Glutamatergic neuron (in vitro differentiated cells): ENCODE data around the gene INAFM2. TPM values are rescaled to one million over a fixed set of nuclear protein-coding genes. Genes with fewer than 3 reads are reported as not detected.

ENCODE experiments used
- DNase-seq: peaks from one replicate; pipeline ENCODE4 v3.0.0; 2022
- H3K27ac Mint-ChIP-seq: one replicate; pipeline ENCODE4 v1.8.0; 2020; ENCODE audit warnings: mild to moderate bottlenecking, mixed read lengths, inconsistent platforms; ENCODE audit not compliant: unreplicated experiment
- H3K27me3 Mint-ChIP-seq: one replicate; pipeline ENCODE4 v1.8.0; 2020; ENCODE audit warnings: mild to moderate bottlenecking, moderate library complexity, mixed read lengths, inconsistent platforms; ENCODE audit not compliant: unreplicated experiment
- H3K36me3 Mint-ChIP-seq: one replicate; pipeline ENCODE4 v1.8.0; 2020; ENCODE audit warnings: mild to moderate bottlenecking, mixed read lengths, inconsistent platforms; ENCODE audit not compliant: unreplicated experiment
- H3K4me1 Mint-ChIP-seq: one replicate; pipeline ENCODE4 v1.8.0; 2020; ENCODE audit warnings: mild to moderate bottlenecking, low read depth, mixed read lengths, inconsistent platforms; ENCODE audit not compliant: unreplicated experiment
- H3K4me3 Mint-ChIP-seq: one replicate; pipeline ENCODE4 v1.8.0; 2020; ENCODE audit warnings: mild to moderate bottlenecking, mixed read lengths, inconsistent platforms; ENCODE audit not compliant: unreplicated experiment
- H3K9me3 Mint-ChIP-seq: one replicate; pipeline ENCODE4 v1.8.0; 2020; ENCODE audit warnings: mild to moderate bottlenecking, moderate library complexity, mixed read lengths, inconsistent platforms; ENCODE audit not compliant: unreplicated experiment
- CTCF ChIP-seq: fragments of 200-600 bp; sonication (generic); IDR thresholded peaks from one replicate; pipeline ENCODE4 v1.5.0; 2021; ENCODE audit not compliant: partially characterized antibody, unreplicated experiment
- total RNA-seq: library from RNA; stranded (reverse); fragmentation: NEBNext Ultra II Directional; extraction: Animal tissue kit (Norgen Biotek cat#: 25700); gene quantifications from one replicate; pipeline ENCODE4 v1.2.1, GENCODE V29; 2021; ENCODE audit not compliant: unreplicated experiment

Gene INAFM2
- total RNA-seq, 1 donor from 2014 or later = 15.9 TPM

DNA sequence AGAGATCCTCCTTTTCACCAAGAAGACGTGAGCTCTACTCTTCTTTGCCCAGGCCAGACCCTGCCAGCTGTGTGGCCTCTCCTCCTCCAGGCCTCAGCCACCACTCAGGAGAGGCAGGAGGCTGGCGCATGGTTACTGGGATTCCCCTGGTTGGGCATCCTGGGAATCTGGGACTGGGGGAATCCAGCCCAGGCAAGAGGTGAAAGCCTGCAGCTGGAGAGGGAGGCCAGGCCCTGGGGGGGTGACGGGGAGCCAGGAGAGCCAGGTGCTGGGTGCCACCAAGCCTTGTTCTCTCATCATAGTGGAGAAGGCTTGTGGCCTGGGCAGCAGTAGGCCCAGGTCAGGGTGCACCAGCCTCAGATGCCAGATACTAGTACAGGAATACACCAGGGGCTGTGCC is 11.0 kb downstream of the INAFM2 start:
- no peak for TF ChIP-seq CTCF
- peaks cover 11% of the 10 kb centered on the region for H3K9me3 Mint-ChIP-seq
- peaks cover 4% of the 10 kb centered on the region for H3K36me3 Mint-ChIP-seq
- peaks cover 33% of the 10 kb centered on the region for H3K4me1 Mint-ChIP-seq
- no peak for DNase-seq
- peaks cover 12% of the 10 kb centered on the region for H3K27me3 Mint-ChIP-seq
- no peak overlapping the region for H3K4me3 Mint-ChIP-seq
- H3K27ac Mint-ChIP-seq = no peak overlapping the region

GRCh38 chr15:40334941-40335795 is 11.7 kb downstream of the INAFM2 start:
- H3K27me3 Mint-ChIP-seq = peaks cover 14% of the 10 kb centered on the region

DNA sequence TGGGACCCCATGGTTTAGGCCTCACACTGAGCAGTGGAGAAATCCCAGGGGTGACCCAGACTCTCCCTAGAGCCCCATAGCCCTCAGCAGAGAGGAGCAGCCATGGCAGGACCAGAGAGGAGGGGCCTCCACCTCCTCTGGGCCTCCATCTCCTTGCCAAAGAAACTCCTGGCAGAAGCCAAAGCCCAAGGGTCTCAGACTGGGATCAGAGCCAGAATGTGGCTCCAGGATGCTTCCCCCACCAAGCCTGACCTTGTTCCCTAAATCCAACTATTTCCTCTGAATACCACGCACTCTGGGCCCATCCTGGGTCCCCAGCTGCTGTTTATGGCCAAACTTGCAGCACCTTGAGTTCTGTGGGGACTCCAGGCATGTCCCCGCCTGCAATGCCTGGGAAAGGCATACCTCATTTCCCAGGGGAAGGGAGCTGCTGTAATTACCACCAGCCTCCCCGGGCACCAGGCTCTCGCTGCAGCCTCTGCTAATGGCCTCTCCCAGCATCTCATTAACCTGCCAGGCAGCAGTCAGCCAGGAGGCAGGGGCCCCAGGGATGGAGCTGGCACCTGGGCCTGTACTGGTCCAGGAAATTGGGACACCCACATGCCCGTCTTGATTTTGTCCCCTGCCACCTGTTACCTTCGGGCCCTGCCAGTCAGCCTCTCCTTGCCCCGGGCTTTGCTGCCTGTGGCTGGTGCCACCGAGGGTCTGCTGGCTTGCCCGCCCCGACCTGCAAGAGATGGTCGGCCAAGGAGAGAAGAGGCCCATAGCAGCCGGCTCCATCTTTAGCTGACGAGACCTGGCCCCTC is 12.6 kb downstream of the INAFM2 start:
- Mint-ChIP-seq H3K4me1 (peaks cover 22% of the 10 kb centered on the region), H3K27ac (no peak overlapping the region), H3K27me3 (peaks cover 14% of the 10 kb centered on the region), H3K4me3 (no peak overlapping the region), H3K9me3 (peaks cover 11% of the 10 kb centered on the region), H3K36me3 (peaks cover 4% of the 10 kb centered on the region)
- peak; percentile 54 for DNase-seq
- no peak for TF ChIP-seq CTCF

More at GRCh38 chr15:40334941-40335795, 11.7 kb downstream of the INAFM2 start:
- no peak for DNase-seq
- peaks cover 11% of the 10 kb centered on the region for H3K9me3 Mint-ChIP-seq
- TF ChIP-seq CTCF = no peak
- no peak overlapping the region for H3K27ac Mint-ChIP-seq
- peaks cover 29% of the 10 kb centered on the region for H3K4me1 Mint-ChIP-seq
- H3K4me3 Mint-ChIP-seq = no peak overlapping the region
- peaks cover 4% of the 10 kb centered on the region for H3K36me3 Mint-ChIP-seq

- no peak overlapping the region for H3K4me3 Mint-ChIP-seq
- no peak for TF ChIP-seq CTCF
- DNase-seq = no peak
- H3K9me3 Mint-ChIP-seq = peaks cover 11% of the 10 kb centered on the region
- peaks cover 27% of the 10 kb centered on the region for H3K4me1 Mint-ChIP-seq
- no peak overlapping the region for H3K27ac Mint-ChIP-seq
- peaks cover 4% of the 10 kb centered on the region for H3K36me3 Mint-ChIP-seq
- peaks cover 14% of the 10 kb centered on the region for H3K27me3 Mint-ChIP-seq
Measured at GRCh38 chr15:40336744-40337122, 13.2 kb downstream of the INAFM2 start.
